Measurements from ENCODE around the gene ZNF726. TPM values are rescaled to one million over a fixed set of nuclear protein-coding genes. Genes with fewer than 3 reads are reported as not detected.
"Not testable (repeated sequence)": the region's sequence is repeated elsewhere in the genome, so short reads cannot be mapped to it uniquely, and the experiment has no call there.

The ZNF726 gene
- 10 to 100 TPM in 3 of 4 donors, 1 to 10 TPM in 1; 9.7 to 18.5 (median 11.9) TPM for polyA plus RNA-seq (ENCODE audit: insufficient read length in 4 of 4)

DNA sequence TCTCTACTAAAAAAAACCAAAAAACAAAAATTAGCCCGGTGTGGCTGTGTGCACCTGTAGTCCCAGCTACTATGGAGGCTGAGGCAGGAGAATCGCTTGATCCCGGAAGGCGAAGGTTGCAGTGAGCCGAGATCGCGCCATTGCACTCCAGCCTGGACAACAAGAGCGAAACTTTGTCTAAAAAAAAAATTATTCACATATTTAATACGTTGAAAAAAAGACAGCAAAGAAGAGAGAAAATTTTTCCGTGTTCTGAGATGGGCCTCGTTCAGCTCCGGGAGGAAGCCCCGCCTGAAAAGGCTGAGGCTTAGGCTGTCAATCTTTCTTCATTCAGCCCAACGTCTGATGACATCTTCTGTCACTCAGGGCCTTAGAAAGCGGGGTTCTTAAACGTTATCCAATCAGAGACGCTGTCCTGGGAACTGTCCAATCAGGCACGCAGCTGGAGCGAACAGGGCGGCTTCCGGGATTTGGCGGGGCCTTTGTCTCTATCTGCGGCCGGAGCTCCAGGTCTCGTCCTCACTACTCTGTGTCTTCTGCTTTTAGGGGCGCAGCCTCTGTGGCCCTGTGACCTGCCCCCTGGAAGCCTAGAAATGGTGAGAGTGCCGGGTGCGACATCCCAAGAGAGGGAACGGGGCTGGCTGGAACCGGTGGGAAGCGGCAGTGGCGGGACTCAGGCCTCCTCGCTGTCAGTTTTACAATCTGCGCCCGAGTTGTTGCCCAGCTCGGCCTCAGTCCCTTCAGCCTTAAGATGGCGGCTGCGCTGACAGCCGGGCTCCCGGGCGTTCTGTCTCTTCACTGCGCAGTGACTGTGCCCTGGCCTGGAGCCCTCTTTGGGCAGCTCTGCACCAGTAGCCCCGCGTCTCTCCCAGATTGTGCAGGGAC, at the start of gene ZNF726:
Gene ZNF726, plus strand, starts transcription at position 485 of the 885 bp plus-strand sequence. Its CDS starts 109 bp downstream, at position 594.
- peak; percentile 77 to 94 (median 86) for DNase-seq (ENCODE audit: low read depth in 4 of 4, low spot score in 2 of 4)

DNA sequence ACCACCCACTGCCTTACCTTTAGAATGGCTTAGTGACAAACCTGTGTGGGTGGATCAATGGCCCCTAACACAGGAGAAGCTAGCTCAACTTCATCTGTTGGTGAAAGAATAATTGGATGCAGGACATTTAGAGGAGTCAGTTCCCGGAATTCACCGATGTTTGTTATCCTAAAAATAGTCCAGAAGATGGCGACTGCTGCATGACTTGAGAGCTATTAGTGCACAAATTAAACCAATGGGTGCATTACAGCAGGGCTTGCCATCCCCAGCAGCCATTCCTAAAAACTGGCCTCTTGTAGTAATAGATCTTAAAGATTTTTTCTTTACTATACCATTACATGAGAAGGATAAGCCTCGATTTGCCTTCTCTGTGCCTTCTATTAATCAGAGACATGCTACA, 46.8 kb upstream of the ZNF726 start:
- DNase-seq (ENCODE audit: low read depth in 4 of 4, low spot score in 2 of 4), result no peak

DNA sequence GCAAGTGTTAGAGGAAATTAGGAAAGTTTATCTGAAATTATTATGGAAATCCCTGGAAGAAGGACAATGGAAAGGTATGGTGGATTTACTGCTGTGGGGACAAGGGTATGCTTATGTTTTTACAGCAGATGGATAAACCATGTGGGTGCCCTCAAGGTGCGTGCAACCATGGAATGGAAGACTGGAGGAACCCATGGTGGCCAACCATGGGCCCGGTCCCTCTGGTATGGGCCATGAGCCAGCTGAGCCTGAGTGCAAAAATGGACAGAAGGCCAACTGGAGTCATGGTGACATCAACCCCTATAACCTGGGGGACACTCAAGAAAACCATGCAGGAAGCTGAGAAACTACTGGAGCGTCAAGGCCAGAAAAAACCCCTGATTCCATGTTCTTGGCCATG, 46.1 kb upstream of the ZNF726 start:
- no peak for DNase-seq (ENCODE audit: low read depth in 4 of 4, low spot score in 2 of 4)

DNA sequence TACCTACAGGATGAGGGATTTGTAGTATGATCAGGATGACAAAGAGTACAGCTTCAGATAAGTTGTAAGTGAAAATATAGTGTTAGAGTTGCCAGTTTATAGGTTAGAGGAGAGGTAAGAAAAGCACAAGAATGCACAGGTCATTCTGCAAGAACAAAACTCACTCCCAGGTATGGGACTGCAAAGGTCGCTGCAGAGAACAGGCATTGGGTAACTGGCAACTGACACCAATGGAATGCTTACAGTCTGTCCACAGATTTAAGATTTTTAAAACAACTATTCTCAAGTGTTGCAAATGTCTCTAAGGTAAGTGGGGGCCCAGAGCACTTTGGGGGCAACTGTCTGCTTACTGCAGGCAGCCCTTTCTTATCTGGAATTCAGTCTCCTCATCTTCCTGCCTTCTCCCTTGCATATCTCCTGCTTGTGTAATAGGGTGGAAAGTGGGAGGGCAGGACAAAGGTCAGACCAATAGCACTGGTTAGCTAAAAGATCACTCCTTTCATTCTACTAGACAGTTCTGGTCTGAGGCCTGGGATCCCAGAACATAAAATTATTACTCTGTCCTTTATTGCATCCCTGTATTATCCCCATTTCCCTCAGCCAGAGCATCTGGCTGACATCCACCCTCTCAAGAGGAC, 42.3 kb upstream of the ZNF726 start:
- DNase-seq (ENCODE audit: low read depth in 4 of 4, low spot score in 2 of 4), result no peak

DNA sequence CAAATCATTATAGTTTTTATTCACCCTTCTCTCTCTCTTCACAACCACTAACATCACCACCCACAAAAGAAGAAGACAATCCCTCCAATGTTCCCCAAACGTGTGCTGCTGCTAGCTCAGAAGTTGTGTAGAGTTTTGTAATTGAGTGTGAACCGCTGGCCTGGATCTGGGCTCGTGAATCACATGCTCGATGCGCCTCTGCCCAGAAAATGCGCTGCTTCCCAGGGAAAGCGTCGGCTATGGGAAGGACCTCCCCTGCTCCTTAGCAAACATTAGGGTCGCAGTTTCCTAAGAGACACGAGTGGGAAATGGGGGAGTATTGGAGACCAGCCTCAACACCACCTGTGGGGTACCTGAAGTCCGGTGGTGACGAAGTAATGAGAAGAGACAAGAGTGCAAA, 38.4 kb upstream of the ZNF726 start:
- DNase-seq (ENCODE audit: low read depth in 4 of 4, low spot score in 2 of 4), result no peak

DNA sequence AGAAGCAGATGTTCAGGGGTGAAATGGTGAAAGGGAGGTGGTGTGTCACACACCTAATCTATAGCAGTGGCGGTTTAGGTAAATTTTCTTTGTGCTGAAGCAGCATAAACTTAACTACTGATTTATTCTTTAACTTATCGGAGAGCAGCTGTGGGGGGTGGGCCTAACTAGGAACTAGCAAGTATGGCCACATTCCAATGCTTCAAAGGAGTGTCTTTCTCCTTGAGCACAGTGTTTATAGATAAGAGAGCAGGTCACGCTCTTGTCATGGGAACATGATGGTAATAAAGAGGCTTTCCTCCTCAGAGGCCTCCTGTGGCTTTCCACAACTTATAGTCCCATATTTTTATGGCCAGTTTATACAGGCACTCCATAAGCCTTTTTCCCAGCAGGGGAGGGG, 37.9 kb upstream of the ZNF726 start:
- DNase-seq (ENCODE audit: low read depth in 4 of 4, low spot score in 2 of 4), result not testable (repeated sequence)

DNA sequence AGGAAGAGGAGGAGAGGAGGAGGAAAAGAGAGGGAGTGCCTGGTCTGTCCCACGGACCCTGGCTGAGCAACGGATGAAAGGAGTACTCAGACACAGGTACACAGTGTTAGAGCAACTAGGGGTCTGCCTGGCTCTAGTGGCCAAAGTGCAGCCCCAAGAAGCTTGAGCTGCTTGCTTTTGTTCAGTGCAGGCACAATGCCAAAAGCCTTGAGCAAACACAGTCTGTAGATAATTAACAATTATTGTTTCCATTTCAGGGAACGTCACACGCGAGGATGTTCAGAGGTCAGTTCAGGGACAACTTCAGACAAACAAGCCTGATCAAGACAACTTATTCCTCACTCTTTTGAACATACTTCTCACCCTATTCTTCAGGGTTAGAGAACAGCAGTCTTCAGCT, 32.2 kb upstream of the ZNF726 start:
- DNase-seq (ENCODE audit: low read depth in 4 of 4, low spot score in 2 of 4), result no peak

DNA sequence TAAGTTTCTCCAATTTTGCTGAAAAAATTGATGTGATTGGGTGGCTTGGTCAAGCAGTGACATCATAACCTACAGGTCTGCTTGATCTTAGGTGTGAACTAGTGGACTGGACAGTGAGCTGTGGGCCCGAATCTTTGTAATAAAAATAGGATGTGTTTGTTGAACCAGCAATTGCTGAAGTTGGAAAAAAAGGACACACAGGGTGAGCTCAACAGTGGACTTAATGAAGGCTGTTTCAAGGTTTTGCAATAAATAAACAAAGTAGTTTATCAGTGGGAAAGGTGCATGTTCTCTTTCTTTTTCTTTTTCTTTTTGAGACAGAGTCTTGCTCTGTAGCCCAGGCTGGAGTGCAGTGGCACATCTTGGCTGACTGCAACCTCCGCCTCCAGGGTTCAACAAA, 30.3 kb upstream of the ZNF726 start:
- DNase-seq (ENCODE audit: low read depth in 4 of 4, low spot score in 2 of 4), result no peak

DNA sequence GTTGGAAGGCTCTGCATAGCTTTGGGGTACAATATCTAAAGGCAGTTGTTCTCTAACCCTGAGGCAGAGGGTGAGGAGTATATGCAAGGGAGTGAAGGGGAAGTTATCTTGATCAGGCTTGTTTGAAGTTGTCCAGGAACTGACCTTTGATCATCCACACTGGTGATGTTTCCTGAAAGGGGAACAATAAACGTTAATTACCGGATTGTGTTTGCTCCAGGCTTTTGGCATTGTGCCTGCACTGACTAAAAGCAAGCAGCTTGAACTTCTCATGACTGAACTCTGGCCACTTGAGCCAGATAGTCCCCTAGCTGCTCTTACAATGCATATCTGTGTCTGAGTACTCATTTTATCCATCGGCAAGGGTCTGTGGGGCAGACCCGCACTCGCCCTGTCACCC, 27.0 kb upstream of the ZNF726 start:
- DNase-seq (ENCODE audit: low read depth in 4 of 4, low spot score in 2 of 4), result no peak

DNA sequence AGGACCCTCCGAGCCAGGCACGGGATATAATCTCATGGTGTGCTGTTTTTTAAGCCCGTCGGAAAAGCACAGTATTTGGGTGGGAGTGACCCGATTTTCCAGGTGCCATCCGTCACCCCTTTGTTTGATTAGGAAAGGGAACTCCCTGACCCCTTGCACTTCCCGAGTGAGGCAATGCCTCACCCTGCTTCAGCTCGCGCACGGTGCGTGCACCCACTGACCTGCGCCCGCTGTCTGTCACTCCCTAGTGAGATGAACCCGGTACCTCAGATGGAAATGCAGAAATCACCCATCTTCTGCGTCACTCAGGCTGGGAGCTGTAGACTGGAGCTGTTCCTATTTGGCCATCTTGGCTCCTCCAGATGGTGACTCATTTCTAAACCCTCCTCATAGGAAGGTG, 18.6 kb upstream of the ZNF726 start:
- not testable (repeated sequence) for DNase-seq (ENCODE audit: low read depth in 4 of 4, low spot score in 2 of 4)

DNA sequence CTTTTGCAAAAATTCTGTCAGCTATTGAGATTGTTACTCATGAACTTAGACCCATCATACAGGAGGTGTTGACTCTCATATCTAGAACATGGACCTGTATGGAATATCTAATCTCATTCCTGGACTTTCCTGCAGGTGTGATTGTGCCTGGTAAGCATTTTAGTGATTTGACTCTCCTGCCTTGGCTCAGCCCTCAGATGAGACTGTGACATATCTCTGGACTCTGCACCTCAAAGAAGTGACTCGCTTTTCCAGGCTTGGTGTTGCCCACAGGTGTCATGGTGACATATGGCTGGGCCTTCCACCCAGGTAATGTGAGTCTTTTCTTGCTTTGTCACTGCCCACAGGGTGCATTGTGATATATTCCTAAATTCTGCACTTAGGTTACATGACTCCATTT, 17.8 kb upstream of the ZNF726 start:
- DNase-seq (ENCODE audit: low read depth in 4 of 4, low spot score in 2 of 4), result no peak

DNA sequence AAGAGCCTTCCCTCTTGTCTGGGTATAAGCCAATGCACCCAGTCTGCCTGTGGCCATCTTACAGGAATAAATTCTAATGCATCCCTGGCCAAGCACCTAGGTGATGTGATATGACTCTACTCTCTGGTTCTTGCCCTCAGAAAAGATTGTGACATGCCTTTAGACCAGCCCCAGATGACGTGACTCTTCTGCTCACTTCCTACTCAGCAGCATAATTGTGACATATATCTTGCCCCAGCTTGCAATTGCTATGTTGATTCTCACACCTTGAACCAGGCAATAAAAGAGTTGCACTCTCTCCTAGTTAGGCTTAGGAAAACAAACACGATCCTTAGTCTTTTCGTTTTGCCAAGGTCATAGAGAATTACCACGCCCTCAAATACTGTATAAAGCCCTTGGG, 13.3 kb upstream of the ZNF726 start:
- no peak for DNase-seq (ENCODE audit: low read depth in 4 of 4, low spot score in 2 of 4)

DNA sequence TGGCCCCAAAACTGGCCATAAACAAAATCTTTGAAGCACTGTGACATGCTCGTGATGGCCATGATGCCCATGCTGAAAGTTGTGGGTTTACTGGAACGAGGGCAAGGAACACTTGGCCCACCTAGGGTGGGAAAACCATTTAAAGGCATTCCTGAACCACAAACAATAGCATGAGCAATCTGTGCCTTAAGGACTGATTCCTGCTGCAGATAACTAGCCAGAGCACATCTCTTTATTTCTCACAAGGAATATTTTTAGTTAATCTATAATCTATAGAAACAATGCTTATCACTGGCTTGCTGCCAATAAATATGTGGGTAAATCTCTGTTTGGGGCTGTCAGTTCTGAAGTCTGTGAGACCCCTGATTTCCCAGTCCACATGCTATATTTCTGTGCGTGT, 10.3 kb upstream of the ZNF726 start:
- DNase-seq (ENCODE audit: low read depth in 4 of 4, low spot score in 2 of 4), result no peak

DNA sequence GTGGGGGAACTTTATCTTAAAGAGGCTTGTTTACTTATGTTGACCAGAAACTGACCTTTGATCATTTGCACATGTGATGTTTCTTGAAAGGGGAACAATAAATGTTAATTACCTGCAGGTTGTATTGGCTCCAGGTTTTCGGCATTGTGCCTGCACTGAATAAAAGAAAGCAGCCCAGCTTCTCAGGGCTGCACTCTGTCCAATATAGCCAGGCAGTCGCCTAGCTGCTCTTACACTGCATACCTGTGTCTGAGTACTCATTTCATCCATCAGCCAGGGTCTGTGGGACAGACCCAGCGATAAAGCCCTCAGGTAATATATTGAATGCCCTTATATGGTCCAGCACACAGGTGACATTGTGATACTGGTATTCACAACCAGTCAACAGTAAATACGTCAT, 8.9 kb upstream of the ZNF726 start:
- no peak for DNase-seq (ENCODE audit: low read depth in 4 of 4, low spot score in 2 of 4)

DNA sequence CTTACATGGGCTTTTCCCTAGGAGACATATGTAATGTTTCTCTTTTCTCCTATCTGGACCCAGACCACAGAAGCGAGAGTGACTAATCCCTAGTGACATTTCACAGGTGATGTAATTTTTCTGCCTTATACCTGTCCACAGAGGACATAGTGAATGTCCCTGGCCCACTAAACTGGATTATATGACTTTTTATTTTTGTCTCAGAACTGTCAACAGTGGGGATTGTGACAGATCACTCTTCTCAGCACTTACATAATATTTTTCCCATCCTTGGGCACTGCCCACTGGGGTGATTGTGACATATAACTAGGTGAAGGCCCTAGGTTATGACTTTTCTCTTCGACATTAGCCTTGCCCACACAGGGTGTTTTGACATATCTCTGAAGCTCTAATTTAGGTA, 7.9 kb upstream of the ZNF726 start:
- DNase-seq (ENCODE audit: low read depth in 4 of 4, low spot score in 2 of 4), result no peak

DNA sequence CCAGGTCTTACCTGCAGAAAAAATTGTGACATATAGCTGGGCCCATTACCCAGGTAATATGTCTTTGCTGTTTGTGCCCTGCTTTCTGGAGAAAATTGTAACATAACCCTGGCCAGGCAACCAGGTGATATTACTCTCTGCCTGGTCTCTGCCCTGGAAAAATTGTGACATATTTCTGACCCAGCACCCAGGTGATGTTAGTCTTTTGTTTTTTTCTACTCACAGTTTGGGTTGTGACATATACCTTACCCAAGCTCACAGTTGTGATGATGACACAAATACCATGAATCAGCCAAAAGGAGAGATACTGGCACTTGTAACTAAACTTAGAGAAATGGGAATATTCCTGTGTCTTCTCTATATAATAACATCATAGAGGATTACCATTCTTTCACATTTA, 6.5 kb upstream of the ZNF726 start:
- no peak for DNase-seq (ENCODE audit: low read depth in 4 of 4, low spot score in 2 of 4)

DNA sequence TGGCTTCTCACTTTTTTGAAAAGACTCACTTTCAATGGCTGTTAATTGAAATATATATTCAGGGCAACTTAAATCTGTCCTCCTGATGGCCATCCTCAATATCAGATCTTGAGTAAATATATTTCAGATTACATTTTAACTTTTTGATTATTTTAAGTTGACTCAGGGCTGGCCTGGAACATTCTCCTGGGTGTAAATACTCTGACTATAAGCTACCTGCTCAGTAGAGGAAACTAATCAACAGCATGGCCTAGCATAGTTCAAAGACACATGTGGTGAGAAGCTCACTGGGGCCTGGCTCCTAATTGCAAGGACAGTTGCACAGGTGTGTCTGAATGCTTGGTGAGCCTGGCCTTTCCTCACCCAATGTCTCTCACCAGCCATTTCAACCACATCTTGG, 5.5 kb upstream of the ZNF726 start:
- no peak for DNase-seq (ENCODE audit: low read depth in 4 of 4, low spot score in 2 of 4)

DNA sequence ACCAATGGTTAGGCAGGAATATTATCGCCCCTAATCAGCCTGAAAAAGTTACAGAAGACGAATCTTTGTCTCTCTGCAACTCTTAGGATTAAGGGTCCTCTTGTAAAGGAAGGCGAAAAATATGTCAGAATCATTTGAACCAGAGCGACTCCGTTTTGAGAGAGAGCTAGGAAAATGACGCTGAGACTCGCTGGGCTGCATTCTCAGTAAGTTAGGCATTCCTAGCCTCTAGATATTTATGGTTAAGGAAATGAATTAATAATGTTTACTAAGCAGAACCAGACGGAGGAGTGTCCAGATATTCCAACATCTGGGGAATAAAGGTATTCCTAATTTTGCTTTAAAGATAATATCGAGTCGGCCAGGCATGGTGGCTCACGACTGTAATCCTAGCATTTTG, 755 bp upstream of the ZNF726 start:
- DNase-seq (ENCODE audit: low read depth in 4 of 4, low spot score in 2 of 4), result no peak

DNA sequence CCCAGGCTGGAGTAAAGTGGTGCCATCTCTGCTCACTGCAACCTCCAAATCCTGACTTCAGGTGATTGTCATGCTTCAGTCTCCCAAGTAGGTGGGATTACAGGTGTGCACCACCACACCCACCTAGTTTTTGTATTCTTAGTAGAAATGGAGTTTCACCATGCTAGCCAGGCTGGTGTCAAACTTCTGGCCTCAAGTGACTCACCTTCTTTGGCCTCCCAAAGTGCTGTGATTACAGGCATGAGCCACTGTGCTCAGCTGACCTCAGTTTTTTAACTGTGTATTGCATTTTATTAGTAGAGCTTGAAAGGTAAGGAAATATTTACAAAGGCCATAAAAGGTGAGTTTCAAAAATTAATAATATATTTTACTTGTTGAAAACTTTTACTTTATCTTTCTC, 2.3 kb downstream of the ZNF726 start:
- no peak for DNase-seq (ENCODE audit: low read depth in 4 of 4, low spot score in 2 of 4)

DNA sequence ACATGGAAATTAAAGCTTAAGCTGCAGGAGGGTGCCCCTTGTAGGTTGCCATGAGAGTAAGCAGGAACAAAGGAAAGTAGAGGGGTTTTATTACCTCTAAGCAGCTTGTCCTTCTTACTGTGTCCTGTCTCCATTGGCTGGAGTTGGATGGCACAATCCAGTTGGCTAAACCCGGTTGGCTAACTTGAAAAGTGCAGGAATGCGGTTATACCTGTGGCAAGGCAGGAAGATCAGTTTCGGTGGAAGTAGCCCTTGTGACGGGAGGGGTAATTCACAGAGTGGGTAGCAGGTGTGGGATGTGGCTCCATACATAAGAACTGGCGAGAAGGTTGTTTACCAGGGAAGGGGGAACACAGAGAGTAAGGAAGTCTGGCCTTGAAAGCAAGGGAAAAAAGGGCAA, 3.2 kb downstream of the ZNF726 start:
- peak in 2 of 4 donors; percentile 41 to 53 for DNase-seq (ENCODE audit: low read depth in 4 of 4, low spot score in 2 of 4)

DNA sequence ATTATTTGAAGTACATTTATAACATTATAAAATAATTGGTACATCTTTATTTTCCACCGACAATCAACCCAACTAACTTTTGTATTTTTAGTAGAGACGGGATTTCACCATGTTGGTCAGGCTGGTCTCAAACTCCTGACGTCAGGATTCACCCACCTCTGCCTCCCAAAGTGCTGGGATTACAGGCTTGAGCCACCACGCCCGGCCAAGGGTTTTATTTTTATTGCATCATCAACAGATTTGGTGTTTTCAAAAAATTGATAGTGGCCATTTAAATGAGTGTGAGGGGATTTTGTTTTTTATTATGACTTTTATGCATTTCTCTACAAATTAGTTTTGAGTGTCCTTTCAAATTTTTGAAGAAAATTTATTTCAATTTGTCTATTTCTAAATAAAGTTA, 10.6 kb downstream of the ZNF726 start:
- DNase-seq (ENCODE audit: low read depth in 4 of 4, low spot score in 2 of 4), result no peak

DNA sequence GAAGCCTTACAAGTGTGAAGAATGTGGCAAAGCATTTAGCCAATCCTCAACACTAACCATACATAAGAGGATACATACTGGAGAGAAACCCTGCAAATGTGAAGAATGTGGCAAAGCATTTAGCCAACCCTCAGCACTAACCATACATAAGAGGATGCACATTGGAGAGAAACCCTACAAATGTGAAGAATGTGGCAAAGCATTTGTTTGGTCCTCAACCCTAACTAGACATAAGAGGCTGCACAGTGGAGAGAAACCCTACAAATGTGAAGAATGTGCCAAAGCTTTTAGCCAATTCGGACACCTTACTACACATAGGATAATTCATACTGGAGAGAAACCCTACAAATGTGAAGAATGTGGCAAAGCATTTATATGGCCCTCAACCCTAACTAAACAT, 18.2 kb downstream of the ZNF726 start:
- no peak for DNase-seq (ENCODE audit: low read depth in 4 of 4, low spot score in 2 of 4)
